Panc1 (cell line): ENCODE data around the gene GDF7.

Source experiments
- POLR2AphosphoS5 ChIP-seq: IDR thresholded peaks from 2 replicates; pipeline ENCODE4 v1.6.1; 2012; ENCODE audit warnings: mild to moderate bottlenecking, low read depth, low read length, moderate library complexity
- TF ChIP-seq, protein P1 (sequence below): fragments of 450-650 bp; IDR thresholded peaks from 2 replicates; pipeline ENCODE4 v1.5.1; 2017; ENCODE audit warnings: mild to moderate bottlenecking

DNA sequence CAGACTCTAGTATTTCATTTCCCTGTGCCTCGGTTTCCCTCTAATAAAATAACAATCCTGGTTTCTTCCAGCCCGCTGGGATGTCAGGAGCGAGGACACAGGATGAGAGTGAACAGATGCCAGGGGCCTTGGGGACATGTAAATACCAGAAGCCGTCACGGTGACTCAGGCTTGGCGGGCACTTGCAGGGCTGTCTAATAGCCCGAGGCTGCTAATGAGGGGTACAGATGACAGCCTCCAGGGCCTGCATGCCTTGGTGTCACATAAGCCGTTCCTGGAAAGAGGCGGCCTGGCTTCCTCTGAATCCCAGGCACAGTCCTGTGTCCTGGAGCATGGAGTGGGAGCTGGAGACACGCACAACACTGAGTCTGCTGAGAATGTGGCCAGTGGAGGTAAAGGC, 44.2 kb upstream of the GDF7 start:
- TF ChIP-seq, protein P1, sequence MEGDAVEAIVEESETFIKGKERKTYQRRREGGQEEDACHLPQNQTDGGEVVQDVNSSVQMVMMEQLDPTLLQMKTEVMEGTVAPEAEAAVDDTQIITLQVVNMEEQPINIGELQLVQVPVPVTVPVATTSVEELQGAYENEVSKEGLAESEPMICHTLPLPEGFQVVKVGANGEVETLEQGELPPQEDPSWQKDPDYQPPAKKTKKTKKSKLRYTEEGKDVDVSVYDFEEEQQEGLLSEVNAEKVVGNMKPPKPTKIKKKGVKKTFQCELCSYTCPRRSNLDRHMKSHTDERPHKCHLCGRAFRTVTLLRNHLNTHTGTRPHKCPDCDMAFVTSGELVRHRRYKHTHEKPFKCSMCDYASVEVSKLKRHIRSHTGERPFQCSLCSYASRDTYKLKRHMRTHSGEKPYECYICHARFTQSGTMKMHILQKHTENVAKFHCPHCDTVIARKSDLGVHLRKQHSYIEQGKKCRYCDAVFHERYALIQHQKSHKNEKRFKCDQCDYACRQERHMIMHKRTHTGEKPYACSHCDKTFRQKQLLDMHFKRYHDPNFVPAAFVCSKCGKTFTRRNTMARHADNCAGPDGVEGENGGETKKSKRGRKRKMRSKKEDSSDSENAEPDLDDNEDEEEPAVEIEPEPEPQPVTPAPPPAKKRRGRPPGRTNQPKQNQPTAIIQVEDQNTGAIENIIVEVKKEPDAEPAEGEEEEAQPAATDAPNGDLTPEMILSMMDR, result no peak
- no peak for TF ChIP-seq POLR2AphosphoS5
